IPS DF 6.9 (cell line): ENCODE results near the gene MYH11.
"Not testable (repeated sequence)": the region's sequence is repeated elsewhere in the genome, so short reads cannot be mapped to it uniquely, and the experiment has no call there.

Experiments used
- DNase-seq: peaks from one replicate; pipeline ENCODE4 v3.0.0-alpha.2; 2013; ENCODE audit warnings: low read depth, low spot score
- H3K27ac ChIP-seq: one replicate; pipeline ENCODE4 v1.5.1; 2013; ENCODE audit warnings: low read length, control low read depth
- H3K27me3 ChIP-seq: 2 replicates; pipeline ENCODE4 v1.6.1; 2013; ENCODE audit warnings: mild to moderate bottlenecking, low read length; ENCODE audit not compliant: control insufficient read depth, insufficient read depth
- H3K36me3 ChIP-seq: 2 replicates; pipeline ENCODE4 v1.6.1; 2013; ENCODE audit warnings: low read length; ENCODE audit not compliant: control insufficient read depth, insufficient read depth
- H3K4me1 ChIP-seq: 2 replicates; pipeline ENCODE4 v1.6.1; 2013; ENCODE audit warnings: low read length; ENCODE audit not compliant: control insufficient read depth, insufficient read depth
- H3K4me3 ChIP-seq: 2 replicates; pipeline ENCODE4 v1.5.1; 2013; ENCODE audit warnings: mild to moderate bottlenecking, low read length
- H3K9me3 ChIP-seq: 2 replicates; pipeline ENCODE4 v1.6.1; 2013; ENCODE audit warnings: low read length, inconsistent platforms; ENCODE audit not compliant: control insufficient read depth, insufficient read depth
- WGBS: extraction: QIAGEN DNeasy Blood & Tissue Kit; methylation state at CpG from one replicate; pipeline ENCODE4 v1.1.7; 2013; ENCODE audit warnings: mixed read lengths, missing lambda C conversion rate; ENCODE audit not compliant: insufficient read length, insufficient coverage; 5-methylcytosine and 5-hydroxymethylcytosine counted together

Gene MYH11

DNA sequence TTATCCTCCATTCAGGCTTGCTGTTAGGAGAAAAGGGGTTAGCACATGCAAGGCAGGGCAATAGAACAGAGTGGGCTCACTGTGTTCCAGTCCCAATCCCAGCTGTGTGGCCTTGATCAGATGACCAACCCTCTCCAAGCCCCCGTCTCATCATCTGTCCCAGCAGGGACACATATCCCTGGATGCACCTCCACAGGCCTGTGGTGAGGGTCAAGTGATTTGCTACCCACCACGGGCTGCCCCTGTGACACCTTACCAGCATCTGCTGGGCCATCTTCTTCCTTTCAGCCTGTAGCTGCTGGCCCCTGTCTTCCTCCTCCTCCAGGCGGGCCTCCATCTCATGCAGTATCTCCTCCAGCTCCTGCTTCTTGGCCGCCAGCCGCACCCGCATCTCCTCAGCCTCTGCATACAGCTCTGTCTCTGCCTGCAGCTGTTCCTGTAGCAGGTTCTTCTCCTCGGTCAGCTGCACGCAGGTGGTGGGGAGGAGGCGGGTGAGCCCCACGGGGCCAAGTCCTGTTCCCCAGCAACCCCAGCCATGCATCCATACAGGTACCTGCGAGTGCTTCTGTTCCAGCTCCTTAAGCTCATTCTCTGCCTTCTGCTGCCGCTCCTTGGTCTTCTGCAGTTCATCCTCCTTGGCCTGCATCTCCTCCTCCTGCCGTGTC lies 115.5 kb downstream of the MYH11 start:
- no CpG with 5 or more reads among the region's 13 CpGs for WGBS

DNA sequence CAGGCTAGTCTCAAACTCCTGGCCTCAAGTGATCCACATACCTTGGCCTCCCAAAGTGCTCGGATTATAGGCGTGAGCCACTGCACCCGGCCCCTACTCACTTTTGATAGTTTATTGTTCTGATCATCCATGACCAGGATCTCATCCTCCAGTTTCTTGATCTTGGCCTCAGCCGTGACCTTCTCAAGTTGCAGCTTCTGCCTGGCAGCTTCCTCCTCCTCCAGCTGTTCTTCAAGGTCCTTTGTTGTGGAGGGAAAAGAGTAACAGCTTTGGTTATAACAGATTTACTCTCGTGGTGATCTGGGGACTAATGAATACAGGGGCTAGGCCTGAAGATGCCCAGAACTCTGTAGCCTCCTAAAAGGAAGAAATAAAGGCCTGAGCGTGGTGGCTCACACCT lies 116.9 kb downstream of the MYH11 start:
- H3K4me3 ChIP-seq = no peak overlapping the region
- WGBS = no CpG with 5 or more reads among the region's 6 CpGs
- DNase-seq = no peak
- H3K27ac ChIP-seq = no peak overlapping the region
- H3K4me1 ChIP-seq = no peaks in the 10 kb centered on the region
- no peaks in the 10 kb centered on the region for H3K9me3 ChIP-seq
- no peaks in the 10 kb centered on the region for H3K27me3 ChIP-seq
- no peaks in the 10 kb centered on the region for H3K36me3 ChIP-seq

More for the DNA sequence above, 115.5 kb downstream of the MYH11 start:
- Histone ChIP-seq H3K36me3 (no peaks in the 10 kb centered on the region), H3K4me3 (no peak overlapping the region), H3K27me3 (no peaks in the 10 kb centered on the region), H3K4me1 (no peaks in the 10 kb centered on the region), H3K9me3 (no peaks in the 10 kb centered on the region), H3K27ac (no peak overlapping the region)
- DNase-seq = no peak

DNA sequence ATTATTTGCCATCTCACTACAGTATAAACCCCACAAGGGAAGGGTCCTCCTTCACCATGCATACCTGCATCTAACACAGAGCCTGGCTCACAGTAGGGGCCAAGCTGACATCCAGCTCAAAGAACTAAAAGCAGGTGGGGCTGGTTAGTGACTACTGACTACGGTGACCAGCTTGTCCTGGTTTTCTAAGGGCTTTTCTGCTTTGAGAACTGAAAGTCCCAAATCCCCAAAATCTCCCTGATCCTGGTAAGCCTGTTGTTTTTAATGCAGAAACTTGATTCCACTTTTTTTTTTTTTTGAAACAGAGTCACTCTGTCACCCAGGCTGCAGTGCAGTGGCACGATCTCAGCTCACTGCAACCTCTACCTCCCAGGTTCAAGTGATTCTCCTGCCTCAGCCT lies 117.4 kb downstream of the MYH11 start:
- H3K27me3 ChIP-seq = no peaks in the 10 kb centered on the region
- no peak overlapping the region for H3K27ac ChIP-seq
- WGBS = no CpG with 5 or more reads among the region's 2 CpGs
- no peak overlapping the region for H3K4me3 ChIP-seq
- no peak for DNase-seq
- H3K36me3 ChIP-seq = no peaks in the 10 kb centered on the region
- no peaks in the 10 kb centered on the region for H3K4me1 ChIP-seq
- no peaks in the 10 kb centered on the region for H3K9me3 ChIP-seq

DNA sequence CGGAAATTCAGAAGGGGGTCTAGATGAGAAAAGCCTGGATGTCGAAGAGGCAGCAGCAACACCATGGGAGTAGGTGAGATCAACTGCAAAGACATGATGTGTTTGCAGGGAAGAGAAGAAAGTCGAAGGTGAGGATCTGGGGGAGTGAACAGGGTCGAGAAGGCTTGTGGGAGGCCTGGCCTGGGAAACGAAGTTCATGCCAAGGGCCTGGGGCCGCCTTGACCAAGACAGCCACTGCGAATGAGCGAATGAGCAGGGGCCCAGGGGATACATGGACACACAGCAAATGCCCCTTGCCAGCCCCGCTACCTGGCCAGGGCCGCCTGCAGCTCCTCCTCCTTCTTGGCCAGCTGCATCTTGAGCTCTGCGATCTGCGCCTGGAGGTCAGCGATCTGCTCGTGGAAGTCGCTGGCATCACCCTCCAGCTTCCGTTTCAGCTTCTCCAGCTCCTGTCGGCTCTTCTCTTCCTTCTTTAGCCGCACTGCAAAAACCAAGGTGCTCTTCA lies 119.6 kb downstream of the MYH11 start:
- WGBS = no CpG with 5 or more reads among the region's 18 CpGs
- Histone ChIP-seq H3K4me3 (no peak overlapping the region), H3K27ac (no peak overlapping the region), H3K9me3 (no peaks in the 10 kb centered on the region), H3K27me3 (no peaks in the 10 kb centered on the region), H3K36me3 (no peaks in the 10 kb centered on the region), H3K4me1 (no peaks in the 10 kb centered on the region)
- no peak for DNase-seq

DNA sequence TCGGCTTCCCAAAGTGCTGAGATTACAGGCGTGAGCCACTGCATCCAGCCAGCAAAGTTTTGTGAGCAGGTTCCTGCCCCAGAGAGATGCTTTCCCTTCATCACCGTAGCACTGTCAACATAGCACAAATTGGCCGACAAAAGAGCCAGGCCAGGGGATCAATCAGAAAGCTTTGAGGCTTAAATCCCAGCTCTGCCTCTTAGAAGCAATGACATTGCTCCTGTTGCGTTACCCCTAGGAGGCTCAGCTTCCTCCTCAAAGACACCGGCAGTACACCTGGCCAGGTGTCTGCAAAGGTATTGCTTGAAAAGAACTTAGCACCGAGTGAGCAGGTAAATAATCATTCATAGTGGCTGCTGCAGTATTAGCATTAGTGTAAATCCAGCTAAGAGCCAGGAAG lies 120.3 kb downstream of the MYH11 start:
- Histone ChIP-seq H3K27ac (no peak overlapping the region), H3K4me3 (no peak overlapping the region), H3K36me3 (no peaks in the 10 kb centered on the region), H3K9me3 (no peaks in the 10 kb centered on the region), H3K27me3 (no peaks in the 10 kb centered on the region), H3K4me1 (no peaks in the 10 kb centered on the region)
- WGBS = no CpG with 5 or more reads among the region's 7 CpGs
- DNase-seq = no peak

DNA sequence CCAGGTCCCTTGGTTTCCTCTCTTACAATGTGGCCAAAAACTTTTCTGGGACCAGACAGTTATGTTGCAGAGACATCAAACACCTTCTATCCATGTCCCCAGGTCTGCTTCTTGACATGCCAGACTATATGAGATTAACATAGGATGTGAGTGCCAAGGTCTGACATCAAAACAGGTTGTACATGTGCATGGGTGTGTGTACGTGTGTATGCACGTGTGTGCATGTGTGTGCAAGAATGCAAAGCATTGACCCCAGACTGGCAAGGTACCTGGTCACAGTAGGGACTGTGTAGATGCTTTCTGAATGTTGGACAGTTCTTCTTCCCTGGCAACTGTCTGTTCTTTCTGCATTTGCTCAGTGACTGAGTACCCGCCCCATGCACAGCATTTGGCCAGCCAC lies 121.2 kb downstream of the MYH11 start:
- Histone ChIP-seq H3K4me1 (no peaks in the 10 kb centered on the region), H3K36me3 (no peaks in the 10 kb centered on the region), H3K4me3 (no peak overlapping the region), H3K9me3 (no peaks in the 10 kb centered on the region), H3K27me3 (no peaks in the 10 kb centered on the region), H3K27ac (no peak overlapping the region)
- no CpG with 5 or more reads among the region's 3 CpGs for WGBS
- DNase-seq = no peak

DNA sequence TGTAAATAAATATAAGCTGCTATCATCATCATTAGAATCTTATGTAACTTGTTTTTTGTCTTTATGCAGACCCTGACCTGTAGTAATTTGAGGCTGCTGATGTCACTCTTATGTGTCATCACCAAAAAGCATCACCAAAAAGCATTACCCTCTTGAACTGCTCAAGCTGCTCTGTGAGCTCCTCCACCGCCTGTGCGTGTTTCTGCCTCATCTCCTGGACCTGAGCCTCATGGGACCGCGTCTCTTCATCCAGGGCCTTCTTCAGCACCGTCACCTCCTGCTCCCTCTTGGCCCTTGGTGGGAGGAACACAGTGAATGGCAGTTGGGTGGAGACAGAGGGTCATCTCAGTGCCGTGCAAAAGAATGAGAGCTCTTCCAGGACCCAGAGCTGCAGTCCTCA lies 124.4 kb downstream of the MYH11 start:
- DNase-seq = no peak
- H3K4me1 ChIP-seq = no peaks in the 10 kb centered on the region
- no peak overlapping the region for H3K4me3 ChIP-seq
- H3K9me3 ChIP-seq = no peaks in the 10 kb centered on the region
- no peaks in the 10 kb centered on the region for H3K36me3 ChIP-seq
- WGBS = no CpG with 5 or more reads among the region's 6 CpGs
- H3K27me3 ChIP-seq = no peaks in the 10 kb centered on the region
- no peak overlapping the region for H3K27ac ChIP-seq

DNA sequence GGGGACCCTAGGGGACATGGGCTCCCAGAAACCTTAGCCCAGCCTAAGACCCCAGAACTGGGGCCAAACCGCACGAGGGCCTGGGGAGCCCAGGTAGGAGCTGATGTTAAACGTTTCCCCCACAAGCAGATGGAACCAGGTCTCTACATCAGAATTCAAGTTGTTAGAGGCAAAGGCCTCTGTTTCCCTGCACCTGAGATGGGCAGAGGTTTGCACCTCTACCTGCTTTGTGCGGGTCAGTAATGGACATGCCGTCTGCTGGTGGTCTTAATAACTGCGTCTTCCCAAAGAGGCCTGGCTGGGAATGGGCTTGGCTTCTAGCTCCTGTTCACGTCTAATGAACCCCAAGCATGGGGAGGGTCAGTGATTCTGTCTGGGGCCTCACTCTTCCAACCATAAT lies 127.7 kb downstream of the MYH11 start:
- no peaks in the 10 kb centered on the region for H3K4me1 ChIP-seq
- no peak for DNase-seq
- H3K36me3 ChIP-seq = peaks cover 4% of the 10 kb centered on the region
- H3K9me3 ChIP-seq = no peaks in the 10 kb centered on the region
- no peak overlapping the region for H3K4me3 ChIP-seq
- no peaks in the 10 kb centered on the region for H3K27me3 ChIP-seq
- WGBS = no CpG with 5 or more reads among the region's 7 CpGs
- H3K27ac ChIP-seq = no peak overlapping the region

DNA sequence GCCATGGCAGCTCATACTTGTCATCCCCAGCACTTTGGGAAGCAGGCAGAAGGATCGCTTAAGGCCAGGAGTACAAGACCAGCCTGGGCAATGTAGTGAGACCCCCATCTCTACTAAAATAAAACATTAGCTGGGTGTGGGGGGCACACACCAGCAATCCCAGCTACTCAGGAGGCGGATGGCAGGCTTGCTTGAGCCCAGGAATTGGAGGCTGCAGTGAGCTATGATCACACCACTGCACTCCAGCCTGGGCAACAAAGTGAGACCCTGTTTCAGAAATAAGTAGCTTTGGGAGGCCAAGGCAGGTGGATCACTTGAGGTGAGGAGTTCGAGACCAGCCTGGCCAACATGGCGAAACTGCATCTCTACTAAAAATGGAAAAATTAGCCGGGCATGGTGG lies 129.1 kb downstream of the MYH11 start:
- not testable (repeated sequence) for H3K4me1 ChIP-seq, H3K4me3 ChIP-seq, H3K27me3 ChIP-seq, DNase-seq, H3K9me3 ChIP-seq, H3K27ac ChIP-seq, H3K36me3 ChIP-seq
- WGBS = no CpG with 5 or more reads among the region's 5 CpGs

DNA sequence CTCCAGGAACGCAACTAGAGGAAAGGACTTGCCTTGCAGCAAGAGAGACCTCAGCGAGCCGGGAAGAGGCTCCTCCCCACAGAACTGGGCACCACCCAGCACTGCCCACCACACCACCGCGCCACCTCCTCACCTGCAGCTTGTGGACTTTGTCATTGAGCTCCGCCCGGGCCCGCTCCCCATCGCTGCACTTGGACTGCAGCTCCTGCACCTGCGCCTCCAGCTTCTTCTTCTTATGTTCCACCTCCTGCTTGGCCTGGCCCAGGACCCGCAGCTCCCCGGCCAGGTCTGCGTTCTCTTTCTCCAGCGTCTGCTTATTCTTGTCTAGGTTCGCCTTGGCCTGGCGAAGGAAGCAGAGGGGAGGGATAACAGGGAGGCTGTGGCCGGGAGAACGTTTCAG lies 130.1 kb downstream of the MYH11 start:
- no peak for DNase-seq
- WGBS = no CpG with 5 or more reads among the region's 18 CpGs
- no peak overlapping the region for H3K27ac ChIP-seq
- no peaks in the 10 kb centered on the region for H3K27me3 ChIP-seq
- no peak overlapping the region for H3K4me3 ChIP-seq
- H3K9me3 ChIP-seq = no peaks in the 10 kb centered on the region
- H3K36me3 ChIP-seq = peaks cover 4% of the 10 kb centered on the region
- no peaks in the 10 kb centered on the region for H3K4me1 ChIP-seq

DNA sequence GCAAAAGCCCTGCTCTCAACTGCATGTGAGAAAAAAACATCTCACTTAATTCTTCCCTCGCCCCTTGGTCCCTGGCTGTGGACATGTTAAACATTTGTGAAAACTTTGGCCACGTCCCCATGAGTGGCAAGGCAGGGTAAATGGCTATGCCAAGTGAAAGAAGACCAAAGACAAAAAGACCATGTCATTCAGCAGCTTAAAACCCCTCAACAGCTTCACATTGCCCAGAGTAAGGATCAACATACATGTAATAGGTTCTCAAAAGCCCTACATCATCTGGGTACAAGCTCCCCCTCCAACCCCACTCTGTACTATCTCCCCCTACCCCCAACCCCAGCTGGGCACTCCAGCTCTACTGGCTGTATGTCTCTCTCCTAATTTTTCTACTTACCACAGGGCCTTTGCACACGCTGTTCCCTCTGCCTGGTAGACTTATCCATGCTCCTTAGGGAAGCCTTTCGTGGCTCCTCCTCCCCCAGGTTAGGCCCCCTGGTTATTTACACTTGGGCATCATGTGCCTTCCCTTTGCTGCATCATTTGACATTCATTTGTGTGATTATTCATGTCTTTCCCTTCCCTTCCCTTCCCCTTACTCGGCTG lies 131.1 kb downstream of the MYH11 start:
- H3K4me1 ChIP-seq = no peaks in the 10 kb centered on the region
- DNase-seq = no peak
- H3K9me3 ChIP-seq = no peaks in the 10 kb centered on the region
- H3K27me3 ChIP-seq = no peaks in the 10 kb centered on the region
- H3K4me3 ChIP-seq = no peak overlapping the region
- no peak overlapping the region for H3K27ac ChIP-seq
- peaks cover 4% of the 10 kb centered on the region for H3K36me3 ChIP-seq
- whole genome bisulfite sequencing = no CpG with 5 or more reads among the region's 5 CpGs
